ENCODE results near the gene JPH3. TPM values are rescaled to one million over a fixed set of nuclear protein-coding genes. Genes with fewer than 3 reads are reported as not detected.
A peak's percentile ranks its signal among the peaks of the same experiment; 100 is the strongest.

The JPH3 gene
- total RNA-seq, 6 experiments from 2014 or later, result not detected

DNA sequence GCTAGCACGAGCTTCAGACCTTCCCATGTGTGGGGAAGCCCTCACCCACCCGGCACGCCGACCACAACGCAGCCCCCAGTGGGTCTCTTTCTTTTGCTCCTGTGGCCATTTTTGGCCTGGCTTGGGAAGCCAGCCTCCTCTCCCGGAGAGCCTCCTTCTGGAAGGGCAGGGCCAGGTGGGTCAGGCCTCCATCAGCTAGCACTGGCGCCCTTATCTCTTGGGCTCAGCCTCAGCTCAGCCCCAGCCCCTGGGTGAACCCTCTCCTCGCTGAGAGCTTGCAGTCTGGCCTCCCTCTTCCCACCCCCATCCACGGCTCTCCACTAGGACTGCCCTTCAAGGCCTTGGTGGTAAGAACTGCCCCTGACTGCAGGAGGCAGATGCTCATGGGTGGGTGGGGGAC is 14.7 kb upstream of the JPH3 start:
- no peaks in the 10 kb centered on the region for H3K9me3 Mint-ChIP-seq
- no peaks in the 10 kb centered on the region for H3K36me3 Mint-ChIP-seq (ENCODE audit: low read depth)
- no peak for DNase-seq
- H3K27me3 Mint-ChIP-seq (ENCODE audit: insufficient read depth), result peaks cover 28% of the 10 kb centered on the region
- no peak overlapping the region for H3K27ac Mint-ChIP-seq
- H3K4me3 Mint-ChIP-seq, result no peak overlapping the region
- TF ChIP-seq, protein P1, sequence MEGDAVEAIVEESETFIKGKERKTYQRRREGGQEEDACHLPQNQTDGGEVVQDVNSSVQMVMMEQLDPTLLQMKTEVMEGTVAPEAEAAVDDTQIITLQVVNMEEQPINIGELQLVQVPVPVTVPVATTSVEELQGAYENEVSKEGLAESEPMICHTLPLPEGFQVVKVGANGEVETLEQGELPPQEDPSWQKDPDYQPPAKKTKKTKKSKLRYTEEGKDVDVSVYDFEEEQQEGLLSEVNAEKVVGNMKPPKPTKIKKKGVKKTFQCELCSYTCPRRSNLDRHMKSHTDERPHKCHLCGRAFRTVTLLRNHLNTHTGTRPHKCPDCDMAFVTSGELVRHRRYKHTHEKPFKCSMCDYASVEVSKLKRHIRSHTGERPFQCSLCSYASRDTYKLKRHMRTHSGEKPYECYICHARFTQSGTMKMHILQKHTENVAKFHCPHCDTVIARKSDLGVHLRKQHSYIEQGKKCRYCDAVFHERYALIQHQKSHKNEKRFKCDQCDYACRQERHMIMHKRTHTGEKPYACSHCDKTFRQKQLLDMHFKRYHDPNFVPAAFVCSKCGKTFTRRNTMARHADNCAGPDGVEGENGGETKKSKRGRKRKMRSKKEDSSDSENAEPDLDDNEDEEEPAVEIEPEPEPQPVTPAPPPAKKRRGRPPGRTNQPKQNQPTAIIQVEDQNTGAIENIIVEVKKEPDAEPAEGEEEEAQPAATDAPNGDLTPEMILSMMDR (IDR thresholded peaks at IDR 0.05), result no peak
- H3K4me1 Mint-ChIP-seq (ENCODE audit: low read depth), result peaks cover 22% of the 10 kb centered on the region

DNA sequence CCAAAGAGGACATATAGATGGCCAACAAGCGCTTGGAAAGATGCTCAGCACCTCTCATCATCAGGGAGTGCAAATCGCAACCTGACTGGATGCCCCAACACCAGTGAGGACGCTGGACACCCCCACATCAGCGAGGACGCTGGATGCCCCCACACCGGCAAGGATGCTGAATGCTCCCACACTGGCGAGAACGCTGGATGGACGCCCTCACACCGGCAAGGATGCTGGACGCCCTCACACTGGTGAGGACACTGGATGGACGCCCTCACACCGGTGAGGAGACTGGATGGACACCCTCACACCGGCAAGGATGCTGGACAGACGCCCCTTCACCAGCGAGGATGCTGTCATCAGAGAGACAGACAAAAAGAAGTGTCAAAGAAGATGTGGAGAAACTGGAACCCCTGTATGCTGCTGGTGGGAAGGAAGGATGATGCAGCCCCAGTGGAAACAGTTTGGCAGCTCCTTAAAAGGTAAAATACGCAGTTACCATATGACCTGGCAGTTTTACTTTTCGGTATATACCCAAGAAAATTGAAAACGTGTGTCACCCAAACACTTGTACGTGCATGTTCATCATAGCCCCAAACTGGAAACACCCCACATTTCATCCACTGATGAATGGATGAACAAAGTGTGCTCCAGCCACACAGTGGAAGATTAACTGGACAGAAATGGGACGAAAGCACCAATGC is 10.1 kb upstream of the JPH3 start:
- Mint-ChIP-seq H3K27me3 (ENCODE audit: insufficient read depth) (peaks cover 36% of the 10 kb centered on the region), H3K4me3 (no peak overlapping the region), H3K4me1 (ENCODE audit: low read depth) (no peaks in the 10 kb centered on the region), H3K9me3 (no peaks in the 10 kb centered on the region), H3K36me3 (ENCODE audit: low read depth) (no peaks in the 10 kb centered on the region), H3K27ac (no peak overlapping the region)
- DNase-seq, result no peak
- TF ChIP-seq, protein P1 (IDR thresholded peaks at IDR 0.05), result no peak

DNA sequence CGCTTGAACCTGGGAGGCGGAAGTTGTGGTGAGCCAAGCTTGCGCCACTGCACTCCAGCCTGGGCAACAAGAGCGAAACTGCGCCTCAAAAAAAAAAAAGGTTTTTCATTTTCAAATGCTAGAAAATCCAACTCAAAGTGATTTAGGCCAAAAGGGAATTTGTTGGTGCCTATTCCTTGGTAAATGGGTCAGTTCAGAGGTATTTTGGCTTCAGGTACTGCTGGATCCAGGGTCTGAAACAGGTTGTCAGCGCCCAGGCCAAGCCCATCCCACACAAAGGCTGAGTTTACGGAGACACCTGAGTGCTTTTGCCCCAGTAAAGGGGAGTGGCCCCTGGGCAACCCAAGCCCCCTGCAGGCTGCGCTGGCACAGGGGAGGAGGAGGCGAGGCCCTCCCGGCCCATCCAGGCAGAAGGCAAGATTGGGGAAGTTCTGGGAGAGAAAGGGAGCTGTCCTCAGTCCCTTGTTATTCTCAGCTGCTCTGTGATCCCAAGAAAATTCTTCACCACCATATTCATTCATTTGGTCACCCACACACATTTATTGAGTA is 8.5 kb upstream of the JPH3 start:
- Mint-ChIP-seq H3K4me3 (no peak overlapping the region), H3K36me3 (ENCODE audit: low read depth) (no peaks in the 10 kb centered on the region), H3K27me3 (ENCODE audit: insufficient read depth) (peaks cover 36% of the 10 kb centered on the region), H3K27ac (no peak overlapping the region), H3K9me3 (no peaks in the 10 kb centered on the region; the same call in 1 of the 2 replicates), H3K4me1 (ENCODE audit: low read depth) (no peaks in the 10 kb centered on the region)
- DNase-seq, result no peak
- TF ChIP-seq, protein P1 (IDR thresholded peaks at IDR 0.05), result 0 out of 2 replicates have a peak, but pooled peaks have one; percentile 10

DNA sequence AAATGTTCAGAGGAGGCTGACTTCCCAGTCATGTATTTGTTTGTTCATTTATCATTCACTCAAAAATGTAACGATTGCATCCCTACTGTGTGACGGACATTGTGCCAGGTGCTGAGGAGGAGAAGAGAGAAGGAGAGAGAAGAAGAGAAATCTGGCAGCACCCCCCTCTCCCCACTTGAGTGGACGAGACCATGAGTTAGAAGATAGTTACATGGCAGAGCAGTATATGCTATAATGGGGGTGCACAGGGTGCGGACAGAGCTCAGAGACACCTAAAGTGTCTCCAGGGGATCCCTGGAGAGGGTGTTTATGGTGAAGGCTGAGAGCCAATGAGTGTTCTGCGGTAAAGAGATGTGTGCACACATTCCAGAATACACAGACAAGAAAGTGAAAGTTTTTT is 6.6 kb upstream of the JPH3 start:
- TF ChIP-seq, protein P1 (IDR thresholded peaks at IDR 0.05), result no peak

DNA sequence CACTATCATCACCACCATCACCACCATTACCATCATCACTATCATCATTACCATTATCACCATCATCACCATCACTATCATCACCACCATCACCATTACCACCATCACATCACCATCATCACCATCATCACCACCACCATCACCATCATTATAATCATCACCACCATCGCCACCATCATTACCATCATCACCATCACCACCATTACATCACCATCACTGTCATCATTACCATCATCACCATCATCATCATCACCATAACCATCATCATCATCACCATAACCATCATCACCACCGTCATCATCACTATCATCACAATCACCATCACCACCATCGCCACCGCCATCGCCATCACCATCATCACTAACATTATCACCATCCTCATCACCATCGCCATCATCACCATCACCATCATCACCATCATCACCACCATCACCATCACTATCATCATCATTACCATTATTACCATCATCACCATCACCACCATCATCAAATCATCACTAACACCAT is 4.9 kb upstream of the JPH3 start:
- no peaks in the 10 kb centered on the region for H3K36me3 Mint-ChIP-seq (ENCODE audit: low read depth)
- TF ChIP-seq, protein P1 (IDR thresholded peaks at IDR 0.05), result no peak
- no peaks in the 10 kb centered on the region for H3K4me1 Mint-ChIP-seq (ENCODE audit: low read depth)
- no peak overlapping the region for H3K4me3 Mint-ChIP-seq
- H3K27ac Mint-ChIP-seq, result no peak overlapping the region
- H3K27me3 Mint-ChIP-seq (ENCODE audit: insufficient read depth), result peaks cover 32% of the 10 kb centered on the region
- H3K9me3 Mint-ChIP-seq, result peaks cover 4% of the 10 kb centered on the region; the same call in 1 of the 2 replicates
- DNase-seq, result no peak

More for the DNA sequence above, 6.6 kb upstream of the JPH3 start:
- DNase-seq, result no peak
- Mint-ChIP-seq H3K27ac (no peak overlapping the region), H3K36me3 (ENCODE audit: low read depth) (no peaks in the 10 kb centered on the region), H3K27me3 (ENCODE audit: insufficient read depth) (peaks cover 42% of the 10 kb centered on the region), H3K4me1 (ENCODE audit: low read depth) (no peaks in the 10 kb centered on the region), H3K4me3 (no peak overlapping the region), H3K9me3 (peaks cover 4% of the 10 kb centered on the region; the same call in 1 of the 2 replicates)
